Hepatocyte (in vitro differentiated cells): ENCODE data around the gene KL.

ENCODE experiments used
- EZH2 ChIP-seq: fragments of 200-600 bp; sonication (generic); IDR thresholded peaks from 2 replicates; pipeline ENCODE4 v1.6.1; 2016; ENCODE audit warnings: antibody characterized with exemption, mild to moderate bottlenecking, borderline replicate concordance
- EZH2phosphoT487 ChIP-seq: fragments of 200-600 bp; sonication (generic); IDR thresholded peaks from one replicate; pipeline ENCODE4 v1.6.1; 2018; ENCODE audit warnings: antibody characterized with exemption, mild to moderate bottlenecking, low read depth, moderate library complexity; ENCODE audit not compliant: unreplicated experiment, severe bottlenecking
- TF ChIP-seq, protein P1 (sequence below): fragments of 200-600 bp; sonication (generic); IDR thresholded peaks from 2 replicates; pipeline ENCODE4 v1.5.1; 2016; ENCODE audit warnings: antibody characterized with exemption, mild to moderate bottlenecking; ENCODE audit not compliant: poor library complexity

DNA sequence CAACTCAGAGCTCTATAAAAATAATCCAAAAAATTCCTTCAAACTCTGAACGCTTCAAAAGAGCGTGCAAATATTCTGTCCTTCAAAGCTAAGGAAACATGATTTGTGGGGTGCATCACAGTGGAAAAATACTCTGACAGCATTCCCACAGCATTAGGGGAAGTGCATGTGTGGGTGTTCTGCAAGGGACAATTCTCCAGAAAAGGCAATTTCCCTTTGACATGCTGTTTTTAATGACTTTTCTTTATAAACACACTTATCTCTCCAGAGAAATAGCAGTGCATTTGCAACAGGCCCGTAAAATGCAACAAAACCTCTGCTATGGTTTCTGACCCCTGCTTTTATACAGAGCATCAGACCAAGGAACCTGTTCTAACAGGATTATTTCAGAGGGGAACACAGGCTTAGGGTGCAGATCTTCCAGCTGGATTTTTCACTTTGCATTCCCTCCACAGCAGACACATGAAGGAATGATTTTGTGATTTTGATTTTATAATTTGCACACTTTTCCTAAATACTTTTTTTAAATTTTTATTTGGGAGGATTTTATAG lies 42.6 kb downstream of the KL start:
- TF ChIP-seq, protein P1, sequence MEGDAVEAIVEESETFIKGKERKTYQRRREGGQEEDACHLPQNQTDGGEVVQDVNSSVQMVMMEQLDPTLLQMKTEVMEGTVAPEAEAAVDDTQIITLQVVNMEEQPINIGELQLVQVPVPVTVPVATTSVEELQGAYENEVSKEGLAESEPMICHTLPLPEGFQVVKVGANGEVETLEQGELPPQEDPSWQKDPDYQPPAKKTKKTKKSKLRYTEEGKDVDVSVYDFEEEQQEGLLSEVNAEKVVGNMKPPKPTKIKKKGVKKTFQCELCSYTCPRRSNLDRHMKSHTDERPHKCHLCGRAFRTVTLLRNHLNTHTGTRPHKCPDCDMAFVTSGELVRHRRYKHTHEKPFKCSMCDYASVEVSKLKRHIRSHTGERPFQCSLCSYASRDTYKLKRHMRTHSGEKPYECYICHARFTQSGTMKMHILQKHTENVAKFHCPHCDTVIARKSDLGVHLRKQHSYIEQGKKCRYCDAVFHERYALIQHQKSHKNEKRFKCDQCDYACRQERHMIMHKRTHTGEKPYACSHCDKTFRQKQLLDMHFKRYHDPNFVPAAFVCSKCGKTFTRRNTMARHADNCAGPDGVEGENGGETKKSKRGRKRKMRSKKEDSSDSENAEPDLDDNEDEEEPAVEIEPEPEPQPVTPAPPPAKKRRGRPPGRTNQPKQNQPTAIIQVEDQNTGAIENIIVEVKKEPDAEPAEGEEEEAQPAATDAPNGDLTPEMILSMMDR, result no peak
- TF ChIP-seq EZH2 (no peak), EZH2phosphoT487 (no peak)
